Activated naive CD8-positive, alpha-beta T cell treated with anti-CD3 and anti-CD28 coated beads, Interleukin-2, amount 10 ng/mL, durations not matched to agents 7 days and 5 days (primary cell): ENCODE results near the gene SCAMP1. TPM values are rescaled to one million over a fixed set of nuclear protein-coding genes. Genes with fewer than 3 reads are reported as not detected.
"Not testable (repeated sequence)": the region's sequence is repeated elsewhere in the genome, so short reads cannot be mapped to it uniquely, and the experiment has no call there.

Experiments
- ATAC-seq: fragments of 150-1000 bp; cut with Tn5 transposase; one replicate; pipeline ENCODE4 v1.10.0; 2021; ENCODE audit warnings: low read depth, moderate library complexity
- POLR2A ChIA-PET: fragments of 350-600 bp; sonication (Branson Sonifier 250); formaldehyde crosslinking; loops from one replicate; lab custom pipeline; 2021; ENCODE audit warnings: antibody characterized with exemption; lab: Charles Lee
- DNase-seq: peaks from one replicate; pipeline ENCODE4 v3.0.0; 2021
- H3K27ac Mint-ChIP-seq: one replicate; pipeline ENCODE4 v1.8.0; 2022; ENCODE audit warnings: mild to moderate bottlenecking, mixed read lengths
- H3K27me3 Mint-ChIP-seq: one replicate; pipeline ENCODE4 v1.8.0; 2022; ENCODE audit warnings: mild to moderate bottlenecking, moderate library complexity, mixed read lengths
- H3K36me3 Mint-ChIP-seq: one replicate; pipeline ENCODE4 v1.8.0; 2021; ENCODE audit warnings: mild to moderate bottlenecking, mixed read lengths
- H3K4me1 Mint-ChIP-seq: one replicate; pipeline ENCODE4 v1.8.0; 2021; ENCODE audit warnings: mixed read lengths
- H3K4me3 Mint-ChIP-seq: one replicate; pipeline ENCODE4 v1.8.0; 2022; ENCODE audit warnings: mild to moderate bottlenecking, moderate library complexity, mixed read lengths
- H3K9me3 Mint-ChIP-seq: one replicate; pipeline ENCODE4 v1.8.0; 2021; ENCODE audit warnings: mixed read lengths
- total RNA-seq, 2 experiments: library from RNA; stranded (reverse); gene quantifications; one replicate each; pipeline ENCODE4 v1.2.3, GENCODE V29; 2021

SCAMP1 gene
- total RNA-seq, 2 experiments from 2014 or later, result 22.2 to 23.5 TPM

DNA sequence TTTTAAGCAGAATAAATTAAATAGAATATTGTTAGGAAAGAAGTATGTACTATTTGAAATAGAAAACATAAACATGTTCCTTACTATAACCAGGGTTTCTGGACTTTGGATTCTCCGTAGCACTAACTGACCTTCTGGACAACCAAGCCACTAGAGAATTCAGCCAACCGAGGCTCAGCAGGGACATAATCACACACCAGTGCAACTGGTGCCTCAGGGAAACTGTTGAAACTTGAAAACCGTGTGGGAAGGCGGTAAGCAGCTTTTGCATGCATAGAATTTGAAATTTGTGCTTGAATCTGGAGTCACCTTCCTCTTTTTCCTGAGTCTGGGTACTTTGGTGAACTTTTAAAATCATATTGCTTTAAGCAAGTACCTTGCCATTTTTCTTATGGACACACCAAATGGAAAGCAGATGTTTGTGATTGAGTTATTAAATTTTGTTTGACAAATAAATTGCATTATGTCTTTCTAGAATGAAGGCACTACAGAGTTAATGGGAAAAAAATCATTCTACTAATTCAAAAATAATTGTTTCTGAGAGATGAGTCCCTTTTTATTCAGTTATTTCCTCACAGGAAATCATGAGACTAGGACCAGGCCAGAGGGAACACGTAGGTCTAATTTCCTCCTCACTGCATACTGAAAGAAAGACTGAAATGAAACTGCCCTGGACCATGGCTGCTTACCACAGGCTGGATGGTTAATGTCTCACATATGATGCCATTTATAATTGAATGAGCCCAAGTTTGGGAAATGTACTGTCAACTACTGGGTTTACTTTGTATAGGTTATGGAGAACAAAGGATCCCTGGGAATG is 20.6 kb upstream of the SCAMP1 start:
- Mint-ChIP-seq H3K36me3 (no peaks in the 10 kb centered on the region), H3K4me1 (no peaks in the 10 kb centered on the region), H3K27me3 (peaks cover 16% of the 10 kb centered on the region), H3K9me3 (peaks cover 11% of the 10 kb centered on the region), H3K4me3 (no peak overlapping the region), H3K27ac (no peak overlapping the region)
- no peak for ATAC-seq
- POLR2A ChIA-PET, result no interaction called here
- no peak for DNase-seq

DNA sequence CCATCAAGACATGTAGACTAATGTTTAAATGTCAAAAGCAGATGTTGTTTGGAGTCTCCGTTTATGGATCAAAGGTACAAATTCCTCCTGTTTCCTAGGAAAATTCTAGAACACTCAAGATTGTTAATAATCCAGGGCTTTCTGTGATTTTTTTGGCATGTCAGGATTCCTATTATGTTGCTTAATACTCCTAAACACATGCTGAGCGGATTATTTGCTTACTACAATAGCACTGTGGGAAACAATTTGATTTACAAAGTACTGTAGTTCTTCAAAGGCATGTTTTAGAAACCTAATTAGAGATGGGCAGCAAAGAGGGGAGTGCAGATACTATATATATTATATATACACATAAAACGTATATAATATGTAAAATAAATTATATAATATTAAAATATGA is 19.0 kb upstream of the SCAMP1 start:
- Mint-ChIP-seq H3K36me3 (no peaks in the 10 kb centered on the region), H3K27ac (no peak overlapping the region), H3K27me3 (peaks cover 12% of the 10 kb centered on the region), H3K9me3 (peaks cover 11% of the 10 kb centered on the region), H3K4me3 (no peak overlapping the region), H3K4me1 (no peaks in the 10 kb centered on the region)
- ATAC-seq, result no peak
- no peak for DNase-seq
- POLR2A ChIA-PET, result no interaction called here

DNA sequence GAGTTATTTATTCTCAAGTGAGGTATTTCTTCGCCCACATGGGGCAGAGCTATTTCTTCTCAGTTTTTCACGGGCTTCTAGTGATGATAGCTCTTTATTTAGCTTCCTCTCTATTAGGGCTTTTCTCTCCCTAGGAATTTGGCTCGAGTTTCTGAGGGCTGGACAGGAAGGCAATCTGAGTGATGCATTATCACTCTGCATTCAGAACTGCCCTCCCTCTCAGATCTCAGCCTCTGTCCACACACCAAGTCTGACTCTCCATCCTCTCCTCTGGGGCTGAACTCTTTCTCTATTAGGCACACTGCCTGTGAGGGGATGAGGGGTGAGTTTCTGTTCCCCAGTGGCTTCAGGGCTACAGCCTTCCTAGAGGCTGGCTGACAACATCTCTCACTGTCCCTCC is 14.9 kb upstream of the SCAMP1 start:
- DNase-seq (no peak), ATAC-seq (no peak)
- H3K27me3 Mint-ChIP-seq, result peaks cover 11% of the 10 kb centered on the region
- no peak overlapping the region for H3K4me3 Mint-ChIP-seq
- H3K36me3 Mint-ChIP-seq, result no peaks in the 10 kb centered on the region
- H3K4me1 Mint-ChIP-seq, result no peaks in the 10 kb centered on the region
- no peak overlapping the region for H3K27ac Mint-ChIP-seq
- no peaks in the 10 kb centered on the region for H3K9me3 Mint-ChIP-seq
- POLR2A ChIA-PET, result no interaction called here

GRCh38 chr5:78353520-78353919 is 6.9 kb upstream of the SCAMP1 start:
- no peaks in the 10 kb centered on the region for H3K9me3 Mint-ChIP-seq
- POLR2A ChIA-PET, result no interaction called here
- ATAC-seq (no peak), DNase-seq (no peak)
- no peak overlapping the region for H3K4me3 Mint-ChIP-seq
- H3K36me3 Mint-ChIP-seq, result no peaks in the 10 kb centered on the region
- peaks cover 4% of the 10 kb centered on the region for H3K27me3 Mint-ChIP-seq
- H3K4me1 Mint-ChIP-seq, result peaks cover 2% of the 10 kb centered on the region
- no peak overlapping the region for H3K27ac Mint-ChIP-seq

- POLR2A ChIA-PET, result no interaction called here
- ATAC-seq, result no peak
- Mint-ChIP-seq H3K4me3 (no peak overlapping the region), H3K27me3 (peaks cover 4% of the 10 kb centered on the region), H3K9me3 (no peaks in the 10 kb centered on the region), H3K27ac (no peak overlapping the region), H3K4me1 (peaks cover 8% of the 10 kb centered on the region), H3K36me3 (no peaks in the 10 kb centered on the region)
- DNase-seq, result no peak
Measured at GRCh38 chr5:78354066-78354670, 6.2 kb upstream of the SCAMP1 start.

- Mint-ChIP-seq H3K4me1 (peaks cover 14% of the 10 kb centered on the region), H3K27ac (no peak overlapping the region)
Measured at GRCh38 chr5:78355561-78355960, 4.9 kb upstream of the SCAMP1 start.

DNA sequence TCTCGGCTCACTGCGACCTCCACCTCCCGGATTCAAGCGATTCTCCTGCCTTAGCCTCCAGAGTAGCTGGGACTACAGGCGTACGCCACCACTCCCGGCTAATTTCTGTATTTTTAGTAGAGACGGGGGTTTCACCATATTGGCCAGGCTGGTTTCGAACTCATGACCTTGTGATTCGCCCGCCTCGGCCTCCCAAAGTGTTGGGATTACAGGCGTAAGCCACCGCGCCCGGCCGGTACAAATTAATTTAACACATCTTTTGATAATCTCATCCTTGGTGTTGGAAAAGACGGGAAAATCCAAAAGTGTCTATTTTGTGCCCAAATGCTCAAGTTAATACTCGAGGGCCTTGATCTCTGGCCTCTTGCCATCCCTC is 974 bp upstream of the SCAMP1 start:
- H3K27me3 Mint-ChIP-seq, H3K36me3 Mint-ChIP-seq, H3K9me3 Mint-ChIP-seq, DNase-seq, ATAC-seq: not testable (repeated sequence)
- Mint-ChIP-seq H3K4me1 (peaks cover 30% of the 10 kb centered on the region), H3K27ac (peak overlapping the region; percentile 98), H3K4me3 (peak overlapping the region; percentile 98)
- POLR2A ChIA-PET, result interaction anchor here (2.2 kb wide), 2 partner anchors 65 kb away, joined by 24 to 74 read pairs; partner anchors contain the start of gene AP3B1

More at GRCh38 chr5:78355561-78355960, 4.9 kb upstream of the SCAMP1 start:
- DNase-seq (no peak), ATAC-seq (no peak)
- Mint-ChIP-seq H3K9me3 (no peaks in the 10 kb centered on the region), H3K4me3 (no peak overlapping the region), H3K36me3 (peaks cover 2% of the 10 kb centered on the region), H3K27me3 (no peaks in the 10 kb centered on the region)
- POLR2A ChIA-PET, result no interaction called here

- ATAC-seq (peak; percentile 20), DNase-seq (no peak)
- no peaks in the 10 kb centered on the region for H3K9me3 Mint-ChIP-seq
- peaks cover 2% of the 10 kb centered on the region for H3K36me3 Mint-ChIP-seq
- H3K27me3 Mint-ChIP-seq, result no peaks in the 10 kb centered on the region
- peak overlapping the region; percentile 98 for H3K27ac Mint-ChIP-seq
- POLR2A ChIA-PET, result interaction anchor here (0.9 to 2.2 kb wide), 5 partner anchors 12 to 868 kb away, joined by 3 to 74 read pairs (median 5); partner anchors contain the start of genes AP3B1 and WDR41
- peak overlapping the region; percentile 98 for H3K4me3 Mint-ChIP-seq
- H3K4me1 Mint-ChIP-seq, result peaks cover 30% of the 10 kb centered on the region
Measured at GRCh38 chr5:78360674-78360923, 182 bp downstream of the SCAMP1 start.

DNA sequence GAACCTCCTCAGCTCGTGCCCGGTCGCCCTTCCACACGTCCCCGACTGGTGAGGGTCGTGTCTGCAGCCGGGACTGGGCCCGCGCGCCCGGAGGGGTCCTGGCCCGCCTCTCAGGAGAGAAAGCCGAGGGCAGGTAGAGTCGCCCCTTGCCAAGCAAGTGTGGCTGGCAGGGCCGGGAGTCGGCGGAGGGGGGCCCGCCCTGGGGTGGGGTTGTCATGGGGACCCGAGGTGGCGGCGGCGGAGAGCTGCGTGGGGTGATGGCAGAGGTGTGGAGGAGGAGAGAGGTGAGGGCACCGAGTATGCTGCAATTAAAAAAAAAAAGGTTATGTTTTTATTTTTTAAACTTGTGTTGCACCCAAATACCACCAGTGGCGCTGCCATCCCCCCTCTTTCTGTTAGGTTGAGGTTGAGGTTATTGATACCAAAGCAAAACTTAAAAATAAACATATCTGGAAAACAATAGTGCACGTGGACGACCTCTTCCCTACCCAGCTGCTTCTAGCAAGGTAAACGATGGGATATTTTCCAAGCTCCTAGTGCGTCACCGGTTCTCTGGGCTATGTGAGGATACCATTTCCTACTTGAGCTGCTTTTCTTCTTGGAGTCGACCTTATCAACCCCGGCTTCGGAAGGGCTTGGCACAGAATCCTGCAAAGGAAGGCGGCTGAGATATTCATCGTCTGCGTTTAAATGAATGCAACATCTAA is 660 bp downstream of the SCAMP1 start:
- peak; percentile 40 for ATAC-seq
- H3K9me3 Mint-ChIP-seq, result no peaks in the 10 kb centered on the region
- H3K4me3 Mint-ChIP-seq, result peak overlapping the region; percentile 98
- DNase-seq, result peak; percentile 76
- peaks cover 30% of the 10 kb centered on the region for H3K4me1 Mint-ChIP-seq
- H3K27me3 Mint-ChIP-seq, result no peaks in the 10 kb centered on the region
- peaks cover 2% of the 10 kb centered on the region for H3K36me3 Mint-ChIP-seq
- POLR2A ChIA-PET, result interaction anchor here (0.7 to 2.2 kb wide), 7 partner anchors 11 to 869 kb away, joined by 3 to 74 read pairs (median 4); partner anchors contain the start of genes AP3B1 and WDR41
- peak overlapping the region; percentile 98 for H3K27ac Mint-ChIP-seq

GRCh38 chr5:78361631-78361993 is 1.2 kb downstream of the SCAMP1 start:
- Mint-ChIP-seq H3K9me3 (no peaks in the 10 kb centered on the region), H3K27me3 (no peaks in the 10 kb centered on the region), H3K4me3 (peak overlapping the region; percentile 98), H3K27ac (peak overlapping the region; percentile 98), H3K4me1 (peaks cover 30% of the 10 kb centered on the region), H3K36me3 (peaks cover 2% of the 10 kb centered on the region)
- no peak for ATAC-seq
- no peak for DNase-seq
- POLR2A ChIA-PET, result interaction anchor here (0.7 to 2.2 kb wide), 5 partner anchors 11 to 622 kb away, joined by 3 to 74 read pairs (median 3); partner anchors contain the start of gene AP3B1

DNA sequence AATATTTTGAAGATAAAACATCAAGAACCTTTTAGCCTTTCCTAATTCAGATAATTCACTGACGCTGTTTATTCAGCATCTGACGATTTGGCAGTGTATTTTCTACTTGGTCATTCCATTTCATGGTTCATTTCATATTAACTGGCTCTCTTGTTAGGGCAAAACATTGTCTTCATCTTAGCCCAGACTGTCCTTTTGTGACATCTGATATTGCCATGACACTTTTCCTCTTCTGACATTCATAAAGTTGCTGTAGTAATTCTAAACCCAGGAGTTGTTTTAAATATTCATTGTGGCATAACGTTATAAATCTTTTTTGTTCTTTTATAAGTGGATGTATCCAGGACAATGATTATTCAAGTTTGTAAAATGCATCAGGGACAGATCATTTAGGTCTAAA is 1.8 kb downstream of the SCAMP1 start:
- POLR2A ChIA-PET, result no interaction called here
- Mint-ChIP-seq H3K36me3 (peaks cover 2% of the 10 kb centered on the region), H3K4me3 (peak overlapping the region; percentile 42), H3K27ac (no peak overlapping the region), H3K27me3 (no peaks in the 10 kb centered on the region), H3K4me1 (peaks cover 30% of the 10 kb centered on the region), H3K9me3 (no peaks in the 10 kb centered on the region)
- DNase-seq (no peak), ATAC-seq (no peak)

GRCh38 chr5:78364005-78364404 is 3.6 kb downstream of the SCAMP1 start:
- Mint-ChIP-seq H3K9me3 (no peaks in the 10 kb centered on the region), H3K4me3 (no peak overlapping the region), H3K36me3 (peaks cover 2% of the 10 kb centered on the region), H3K27me3 (no peaks in the 10 kb centered on the region), H3K4me1 (peaks cover 24% of the 10 kb centered on the region), H3K27ac (no peak overlapping the region)
- DNase-seq, result no peak
- no peak for ATAC-seq
- POLR2A ChIA-PET, result no interaction called here

GRCh38 chr5:78367318-78367991 is 7.0 kb downstream of the SCAMP1 start:
- POLR2A ChIA-PET, result no interaction called here
- H3K4me1 Mint-ChIP-seq, result peaks cover 5% of the 10 kb centered on the region
- H3K36me3 Mint-ChIP-seq, result no peaks in the 10 kb centered on the region
- no peaks in the 10 kb centered on the region for H3K9me3 Mint-ChIP-seq
- H3K27ac Mint-ChIP-seq, result no peak overlapping the region
- H3K27me3 Mint-ChIP-seq, result no peaks in the 10 kb centered on the region
- no peak for DNase-seq
- no peak for ATAC-seq
- no peak overlapping the region for H3K4me3 Mint-ChIP-seq
